ENCODE data around the gene PCMTD2.

Gene PCMTD2

DNA sequence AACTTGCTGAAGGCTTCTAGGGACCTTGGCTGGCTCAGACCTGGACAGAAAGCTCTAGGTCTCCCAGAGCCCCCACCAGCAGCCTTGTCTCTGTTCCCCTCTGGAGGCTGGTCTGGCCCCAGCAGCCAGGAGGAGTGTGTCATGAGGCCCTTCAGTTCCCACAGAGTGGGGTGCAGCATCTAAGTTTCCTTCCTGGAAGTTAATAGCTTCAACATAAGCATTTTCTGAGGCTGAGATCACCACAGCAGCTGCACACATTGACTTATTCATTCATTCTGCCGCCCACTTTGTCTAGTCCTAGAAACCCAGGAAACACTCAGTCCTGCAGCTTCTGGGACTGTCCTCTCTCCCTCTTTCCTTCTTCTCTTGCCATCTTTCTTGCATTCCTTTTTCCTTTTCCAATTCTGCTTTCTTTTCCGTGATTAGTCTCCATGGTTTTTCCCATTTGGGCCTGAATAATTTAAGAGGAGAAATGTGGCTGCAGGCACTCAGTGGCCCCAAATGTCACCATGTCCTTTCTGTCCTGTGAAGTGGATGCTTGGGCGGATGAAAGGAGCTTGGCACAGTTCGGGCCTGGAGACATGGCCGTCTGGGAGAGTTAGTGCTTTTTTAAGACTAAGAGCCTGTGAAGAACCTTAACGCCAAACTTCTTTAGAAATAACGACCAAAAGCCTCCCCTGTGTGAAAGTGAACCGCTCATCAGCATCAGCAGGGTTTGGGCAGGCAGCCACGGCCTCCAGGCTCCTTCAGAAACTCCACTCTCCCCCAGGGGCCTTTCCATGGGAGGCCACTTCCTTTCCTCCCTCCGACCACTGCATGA is 31.0 kb upstream of the PCMTD2 start:
- no peak overlapping the region for H3K4me3 ChIP-seq (ENCODE audit: low read length in 2 of 2)
- no peaks in the 10 kb centered on the region for H3K9me3 ChIP-seq (ENCODE audit: control insufficient read depth in 2 of 2, low read length in 2 of 2)
- no peak overlapping the region for H3K27ac ChIP-seq (ENCODE audit: low read length)
- no peak overlapping the region for H3K9ac ChIP-seq (ENCODE audit: low read length in 2 of 2)
- no peaks in the 10 kb centered on the region for H3K36me3 ChIP-seq (ENCODE audit: control insufficient read depth in 2 of 2, insufficient read depth in 2 of 2, low read length in 2 of 2)
- peaks cover 14% of the 10 kb centered on the region for H3K4me1 ChIP-seq (ENCODE audit: control insufficient read depth, insufficient read depth, low read length)
- peaks cover 13 to 15% of the 10 kb centered on the region in 2 donors for H3K27me3 ChIP-seq (ENCODE audit: control insufficient read depth in 1 of 2, insufficient read depth in 2 of 2, low read length in 2 of 2)

DNA sequence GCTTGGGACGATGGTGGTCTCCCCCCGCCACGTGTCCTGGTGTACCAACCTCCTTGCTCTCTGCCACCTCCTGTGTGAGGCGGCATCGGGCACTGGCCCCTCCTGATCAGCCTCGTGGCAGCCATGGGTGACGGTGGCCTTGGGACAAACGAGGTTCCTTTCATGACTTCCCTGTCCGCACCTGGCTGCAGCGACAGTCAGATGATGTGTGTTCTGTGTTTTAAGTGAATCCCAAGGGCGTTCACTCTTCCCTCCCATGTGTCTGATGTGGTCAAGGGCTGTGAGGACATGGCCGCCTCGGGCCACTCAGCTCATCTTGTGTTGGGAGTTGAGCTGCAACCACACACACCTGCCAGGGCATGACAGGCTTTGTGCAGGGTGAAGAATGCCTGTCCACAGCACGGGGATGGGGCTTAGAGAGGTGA is 30.4 kb upstream of the PCMTD2 start:
- Histone ChIP-seq H3K4me1 (ENCODE audit: control insufficient read depth, insufficient read depth, low read length) (peaks cover 14% of the 10 kb centered on the region), H3K9ac (ENCODE audit: low read length in 2 of 2) (no peak overlapping the region), H3K27me3 (ENCODE audit: control insufficient read depth in 1 of 2, insufficient read depth in 2 of 2, low read length in 2 of 2) (peaks cover 13 to 15% of the 10 kb centered on the region in 2 donors), H3K36me3 (ENCODE audit: control insufficient read depth in 2 of 2, insufficient read depth in 2 of 2, low read length in 2 of 2) (no peaks in the 10 kb centered on the region), H3K27ac (ENCODE audit: low read length) (no peak overlapping the region), H3K4me3 (ENCODE audit: low read length in 2 of 2) (no peak overlapping the region), H3K9me3 (ENCODE audit: control insufficient read depth in 2 of 2, low read length in 2 of 2) (no peaks in the 10 kb centered on the region)

DNA sequence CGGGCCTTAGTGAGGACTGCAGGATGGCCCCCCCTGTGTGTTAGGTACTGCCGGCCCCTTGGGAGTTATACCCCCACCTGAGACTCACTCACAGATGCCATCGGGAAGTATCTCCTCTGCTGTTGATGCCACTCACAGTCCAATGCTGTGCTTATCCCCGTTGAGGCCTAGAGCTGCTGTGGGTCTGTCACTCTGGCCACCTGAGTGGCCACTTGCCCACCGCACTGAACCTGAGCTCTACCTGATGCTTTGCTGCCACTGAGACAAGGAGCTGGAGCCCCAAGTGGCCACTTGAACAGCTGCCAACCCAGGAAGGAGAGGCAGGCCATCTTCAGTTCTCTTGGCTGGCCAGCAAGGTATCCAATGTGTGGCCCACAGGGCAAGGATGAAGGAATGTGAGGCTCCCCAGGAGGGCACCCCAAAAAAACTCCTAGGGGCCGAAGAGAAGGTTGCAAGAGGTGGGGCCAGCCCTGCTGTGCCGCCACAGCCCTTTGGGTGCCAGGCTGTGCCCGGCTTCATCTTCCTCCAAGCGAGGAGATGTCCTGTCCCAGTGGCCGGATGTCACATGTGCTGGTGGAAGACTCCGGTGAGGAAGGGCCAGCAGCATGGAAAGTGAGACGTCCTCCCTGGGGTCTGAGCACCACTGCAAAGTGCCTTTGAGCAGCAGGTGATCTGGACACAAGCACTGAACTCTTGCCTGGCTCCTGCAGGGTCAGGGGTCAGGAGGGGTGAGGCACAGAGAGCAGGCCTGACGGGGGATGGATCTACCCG is 29.5 kb upstream of the PCMTD2 start:
- Histone ChIP-seq H3K27me3 (ENCODE audit: control insufficient read depth in 1 of 2, insufficient read depth in 2 of 2, low read length in 2 of 2) (peaks cover 13 to 15% of the 10 kb centered on the region in 2 donors), H3K36me3 (ENCODE audit: control insufficient read depth in 2 of 2, insufficient read depth in 2 of 2, low read length in 2 of 2) (no peaks in the 10 kb centered on the region), H3K9ac (ENCODE audit: low read length in 2 of 2) (no peak overlapping the region), H3K4me1 (ENCODE audit: control insufficient read depth, insufficient read depth, low read length) (peaks cover 14% of the 10 kb centered on the region), H3K4me3 (ENCODE audit: low read length in 2 of 2) (no peak overlapping the region), H3K9me3 (ENCODE audit: control insufficient read depth in 2 of 2, low read length in 2 of 2) (no peaks in the 10 kb centered on the region), H3K27ac (ENCODE audit: low read length) (no peak overlapping the region)

DNA sequence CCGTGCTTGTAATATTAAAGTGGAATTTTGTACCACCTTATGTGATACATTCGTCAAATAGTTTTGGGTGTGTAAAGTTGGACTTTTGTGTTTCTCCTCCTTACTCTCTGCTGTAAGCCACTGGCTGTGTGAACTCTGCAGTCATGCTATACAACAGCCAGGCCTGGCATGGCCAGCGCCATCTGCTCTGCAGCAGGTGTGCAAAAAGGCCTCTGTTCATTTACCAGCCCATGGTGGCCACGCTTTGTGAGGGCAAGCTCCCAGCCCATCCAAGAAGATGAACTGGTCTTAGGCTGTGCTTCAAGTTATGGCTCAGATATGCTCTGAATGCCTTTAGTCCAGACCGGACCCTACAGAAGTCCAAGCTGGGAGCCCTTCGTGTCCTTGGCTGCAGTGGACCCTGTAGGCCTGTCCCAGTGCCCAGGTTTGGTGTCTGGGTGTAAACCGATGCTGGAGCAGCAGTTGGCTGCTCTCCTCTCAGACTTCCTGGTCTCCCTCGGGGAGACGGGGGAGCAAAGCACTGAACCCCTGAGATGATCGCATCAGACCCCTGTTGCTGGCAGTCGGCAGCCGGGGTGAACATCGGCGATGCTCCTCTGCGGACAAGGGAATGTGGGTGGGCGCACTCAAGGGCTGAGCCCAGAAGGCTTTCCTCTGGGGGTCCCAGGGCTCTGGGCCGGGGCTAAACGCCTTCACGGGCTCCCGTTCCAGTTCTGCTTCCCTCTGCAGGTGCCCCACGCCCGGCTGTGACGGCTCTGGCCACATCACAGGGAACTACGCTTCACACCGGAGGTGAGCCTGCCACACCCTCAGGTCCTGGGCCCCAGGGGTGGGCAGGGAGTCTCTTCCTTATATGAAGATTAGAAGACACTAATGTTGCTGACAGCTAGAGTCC is 28.6 kb upstream of the PCMTD2 start:
- Histone ChIP-seq H3K9me3 (ENCODE audit: control insufficient read depth in 2 of 2, low read length in 2 of 2) (no peaks in the 10 kb centered on the region), H3K4me3 (ENCODE audit: low read length in 2 of 2) (no peak overlapping the region), H3K9ac (ENCODE audit: low read length in 2 of 2) (no peak overlapping the region), H3K36me3 (ENCODE audit: control insufficient read depth in 2 of 2, insufficient read depth in 2 of 2, low read length in 2 of 2) (no peaks in the 10 kb centered on the region), H3K27me3 (ENCODE audit: control insufficient read depth in 1 of 2, insufficient read depth in 2 of 2, low read length in 2 of 2) (peaks cover 11 to 15% of the 10 kb centered on the region in 2 donors), H3K27ac (ENCODE audit: low read length) (no peak overlapping the region), H3K4me1 (ENCODE audit: control insufficient read depth, insufficient read depth, low read length) (peaks cover 14% of the 10 kb centered on the region)

DNA sequence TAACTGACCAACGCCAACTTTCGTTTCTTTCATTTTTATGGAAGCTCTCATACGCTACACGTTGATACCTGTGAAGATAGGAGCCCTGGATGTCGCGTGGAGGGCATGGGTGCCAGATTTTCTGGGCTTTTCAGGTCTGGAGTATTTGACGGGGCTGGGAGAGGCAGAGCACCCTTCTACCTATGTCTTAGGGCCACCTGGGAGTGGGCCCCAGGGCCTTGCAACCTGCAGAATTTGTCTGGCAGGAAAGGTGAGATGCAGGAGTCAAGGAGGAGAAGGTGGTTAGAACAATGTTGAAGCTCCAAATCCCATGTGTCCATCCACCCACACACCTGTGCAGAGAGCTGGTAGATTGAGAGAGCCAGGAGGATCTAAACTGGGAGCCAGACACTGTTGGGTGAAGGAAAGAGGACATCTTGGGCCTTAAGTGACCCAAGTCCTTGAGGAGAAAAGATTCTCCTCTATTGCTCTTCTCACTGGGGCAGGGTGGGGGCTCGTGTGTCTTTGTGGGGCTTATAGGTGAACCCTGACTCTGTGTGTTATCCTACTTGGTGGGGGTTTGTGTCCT is 27.4 kb upstream of the PCMTD2 start:
- no peaks in the 10 kb centered on the region for H3K9me3 ChIP-seq (ENCODE audit: control insufficient read depth in 2 of 2, low read length in 2 of 2)
- no peaks in the 10 kb centered on the region for H3K36me3 ChIP-seq (ENCODE audit: control insufficient read depth in 2 of 2, insufficient read depth in 2 of 2, low read length in 2 of 2)
- H3K4me3 ChIP-seq (ENCODE audit: low read length in 2 of 2), result no peak overlapping the region
- peaks cover 9 to 13% of the 10 kb centered on the region in 2 donors for H3K27me3 ChIP-seq (ENCODE audit: control insufficient read depth in 1 of 2, insufficient read depth in 2 of 2, low read length in 2 of 2)
- no peak overlapping the region for H3K27ac ChIP-seq (ENCODE audit: low read length)
- no peak overlapping the region for H3K9ac ChIP-seq (ENCODE audit: low read length in 2 of 2)
- H3K4me1 ChIP-seq (ENCODE audit: control insufficient read depth, insufficient read depth, low read length), result peaks cover 14% of the 10 kb centered on the region

DNA sequence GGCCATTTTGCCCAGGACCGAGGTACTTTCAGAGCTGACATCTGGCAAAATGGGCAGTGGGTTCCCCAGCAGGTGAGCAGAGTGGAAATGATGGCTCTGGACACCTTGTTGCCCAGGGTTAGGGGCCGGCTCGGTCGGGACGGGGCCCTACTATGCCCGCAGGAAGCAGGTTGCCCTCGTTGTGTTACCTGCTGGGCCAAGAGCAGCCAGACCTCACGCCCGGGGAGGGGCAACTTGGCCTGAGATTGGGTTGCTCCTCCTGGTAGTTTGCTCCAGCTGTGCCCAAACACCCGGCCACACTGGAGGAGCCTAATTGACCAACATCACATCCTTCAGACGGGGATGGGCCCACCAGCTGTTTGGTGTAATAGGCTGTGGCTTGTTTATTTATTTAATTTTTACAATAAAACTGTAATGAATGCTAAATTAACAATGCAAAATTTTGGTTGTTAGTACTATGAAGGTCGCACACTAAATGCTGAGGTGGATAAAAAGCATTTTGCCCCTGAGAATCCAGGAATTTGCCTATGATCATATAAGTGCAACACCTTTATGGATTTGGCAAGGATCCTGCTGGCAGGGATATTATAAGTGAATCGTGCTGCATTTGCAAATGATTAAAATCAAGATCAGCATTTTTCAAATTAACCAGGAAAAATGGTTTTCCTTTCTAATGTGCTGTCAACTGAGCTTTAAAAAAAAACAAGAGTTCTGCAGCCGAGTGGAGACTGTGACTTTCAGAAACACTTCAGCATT is 26.6 kb upstream of the PCMTD2 start:
- Histone ChIP-seq H3K9ac (ENCODE audit: low read length in 2 of 2) (no peak overlapping the region), H3K27ac (ENCODE audit: low read length) (no peak overlapping the region), H3K36me3 (ENCODE audit: control insufficient read depth in 2 of 2, insufficient read depth in 2 of 2, low read length in 2 of 2) (no peaks in the 10 kb centered on the region), H3K4me3 (ENCODE audit: low read length in 2 of 2) (no peak overlapping the region), H3K4me1 (ENCODE audit: control insufficient read depth, insufficient read depth, low read length) (peaks cover 7% of the 10 kb centered on the region), H3K9me3 (ENCODE audit: control insufficient read depth in 2 of 2, low read length in 2 of 2) (no peaks in the 10 kb centered on the region), H3K27me3 (ENCODE audit: control insufficient read depth in 1 of 2, insufficient read depth in 2 of 2, low read length in 2 of 2) (peaks cover 7 to 13% of the 10 kb centered on the region in 2 donors)

DNA sequence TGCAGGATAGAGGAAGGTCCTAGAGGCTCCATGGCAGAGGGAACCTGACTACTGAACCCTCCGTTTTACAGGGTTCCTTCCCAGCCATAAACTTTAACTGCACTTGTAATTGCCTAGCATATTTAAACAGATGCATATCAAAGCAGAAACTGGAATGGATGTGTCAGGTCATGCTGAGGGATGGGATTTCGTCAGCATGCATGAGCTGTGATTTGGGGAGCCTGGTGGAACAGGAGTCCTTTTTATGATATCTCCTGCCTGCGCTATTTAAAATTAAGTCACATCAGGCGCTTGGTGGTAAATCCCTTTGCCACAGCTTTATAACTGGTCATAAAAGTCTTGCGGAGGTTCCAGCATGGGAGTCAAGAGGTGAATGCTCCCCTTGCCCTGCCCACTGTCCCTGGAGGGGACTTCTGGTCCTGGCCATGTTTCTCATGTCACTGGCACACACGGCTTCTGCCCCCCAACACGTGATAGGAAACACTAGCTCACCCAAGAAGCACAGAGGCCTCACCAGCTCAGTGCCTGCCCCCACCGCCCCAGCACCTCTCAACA is 26.0 kb upstream of the PCMTD2 start:
- Histone ChIP-seq H3K27ac (ENCODE audit: low read length) (no peak overlapping the region), H3K4me1 (ENCODE audit: control insufficient read depth, insufficient read depth, low read length) (peaks cover 3% of the 10 kb centered on the region)

DNA sequence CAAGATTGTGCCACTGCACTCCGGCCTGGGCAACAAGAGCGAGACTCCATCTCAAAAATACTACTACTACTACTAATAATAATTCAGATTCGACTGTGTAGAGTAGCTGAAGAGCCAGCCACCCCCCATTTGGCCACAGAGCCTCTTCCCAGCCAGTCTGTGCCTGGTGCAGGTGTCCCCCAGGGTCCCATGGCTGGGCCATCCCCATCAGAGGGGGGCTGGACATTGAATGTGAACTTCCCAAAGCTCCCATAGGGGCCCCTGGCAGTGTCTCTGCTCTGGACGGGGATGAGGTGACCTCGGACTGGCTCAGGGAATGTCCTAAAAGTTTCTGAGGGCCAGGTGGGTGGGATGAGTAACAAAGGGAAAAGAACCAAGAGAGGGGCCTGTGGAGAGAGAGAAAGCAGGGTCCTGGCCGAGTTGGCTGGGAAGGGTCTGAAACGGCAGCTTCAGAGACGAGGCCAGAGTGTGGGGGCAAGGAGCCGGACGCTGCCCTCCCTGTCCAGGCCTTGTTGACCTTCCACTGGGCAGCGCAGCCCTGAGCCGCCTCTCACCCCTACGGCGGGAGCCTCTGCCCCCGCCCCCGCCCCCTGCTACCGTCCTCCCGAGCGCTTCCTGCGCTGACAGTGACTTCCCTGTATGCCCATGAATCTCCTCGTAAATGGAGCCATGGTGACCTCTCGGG is 24.9 kb upstream of the PCMTD2 start:
- Histone ChIP-seq H3K9ac (ENCODE audit: low read length in 2 of 2) (no peak overlapping the region), H3K9me3 (ENCODE audit: control insufficient read depth in 2 of 2, low read length in 2 of 2) (no peaks in the 10 kb centered on the region), H3K36me3 (ENCODE audit: control insufficient read depth in 2 of 2, insufficient read depth in 2 of 2, low read length in 2 of 2) (no peaks in the 10 kb centered on the region), H3K27me3 (ENCODE audit: control insufficient read depth in 1 of 2, insufficient read depth in 2 of 2, low read length in 2 of 2) (peaks cover 0 to 8% of the 10 kb centered on the region in 2 donors), H3K4me3 (ENCODE audit: low read length in 2 of 2) (no peak overlapping the region), H3K4me1 (ENCODE audit: control insufficient read depth, insufficient read depth, low read length) (no peaks in the 10 kb centered on the region), H3K27ac (ENCODE audit: low read length) (no peak overlapping the region)

More for the DNA sequence above, 26.0 kb upstream of the PCMTD2 start:
- Histone ChIP-seq H3K9ac (ENCODE audit: low read length in 2 of 2) (no peak overlapping the region), H3K27me3 (ENCODE audit: control insufficient read depth in 1 of 2, insufficient read depth in 2 of 2, low read length in 2 of 2) (peaks cover 2 to 10% of the 10 kb centered on the region in 2 donors), H3K9me3 (ENCODE audit: control insufficient read depth in 2 of 2, low read length in 2 of 2) (no peaks in the 10 kb centered on the region), H3K36me3 (ENCODE audit: control insufficient read depth in 2 of 2, insufficient read depth in 2 of 2, low read length in 2 of 2) (no peaks in the 10 kb centered on the region), H3K4me3 (ENCODE audit: low read length in 2 of 2) (no peak overlapping the region)
